ENCODE results near the gene PTPN2. TPM values are rescaled to one million over a fixed set of nuclear protein-coding genes. Genes with fewer than 3 reads are reported as not detected.

The PTPN2 gene
- total and polyA plus RNA-seq, 2 of the 4 experiments (the other 2 are of a cell fraction): 13.2 to 30.6 TPM

DNA sequence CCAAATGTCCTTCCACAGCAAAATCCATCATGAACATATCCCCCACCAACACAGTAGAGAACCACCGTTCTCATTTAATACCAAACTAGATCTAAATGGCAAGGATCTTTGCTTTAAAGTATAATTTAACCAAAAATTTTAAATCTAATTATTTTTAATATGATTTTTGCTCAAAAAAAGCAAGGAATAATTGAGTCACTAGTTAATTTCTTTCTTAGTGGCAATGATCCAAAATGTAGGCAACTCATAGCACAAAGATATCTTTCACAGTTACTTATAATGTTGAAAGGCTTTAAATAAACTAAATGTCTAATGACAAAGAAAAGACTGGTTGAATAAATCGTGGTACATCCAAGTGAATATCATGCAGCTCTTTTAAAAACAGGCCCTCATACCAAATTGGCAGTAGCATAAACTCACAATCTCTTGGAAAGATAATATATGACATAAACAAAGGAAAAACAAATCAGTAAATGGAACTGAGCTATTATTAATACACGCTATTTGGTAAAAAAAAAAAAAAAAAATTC, 20.3 kb downstream of the PTPN2 start:
- no peak overlapping the region for H3K4me3 ChIP-seq (ENCODE audit: insufficient read depth, low read depth, low read length)
- no peak; the same call in 1 of the 2 replicates for ATAC-seq (ENCODE audit: low read depth)
- BruUV-seq (replicated peaks): no TSS peak

More for the DNA sequence above, 20.3 kb downstream of the PTPN2 start:
- WGBS, 2 experiments (ENCODE audit: extremely low coverage in 2 of 2, insufficient read length in 1 of 2): no CpG with 5 or more reads among the region's 3 CpGs
- Histone ChIP-seq H2BK15ac (ENCODE audit: low read depth, low read length) (no peak overlapping the region), H2AK9ac (replicated peaks; ENCODE audit: low read depth, low read length, poor library complexity) (no peak overlapping the region), H2AK5ac (ENCODE audit: low read depth, low read length) (no peak overlapping the region; the same call in 1 of the 2 replicates), H3K27me3 (ENCODE audit: control insufficient read depth, insufficient read depth, low read length) (no peaks in the 10 kb centered on the region), H2BK20ac (ENCODE audit: low read depth, low read length) (no peak overlapping the region), H2BK120ac (ENCODE audit: low read depth, low read length) (no peak overlapping the region), H3K9me1 (ENCODE audit: insufficient read depth, low read length) (peaks cover 4% of the 10 kb centered on the region; the same call in 1 of the 2 replicates), H3K4ac (ENCODE audit: low read depth, low read length) (no peak overlapping the region), H4K8ac (ENCODE audit: low read depth in 2 of 2, low read length in 2 of 2) (no peak overlapping the region), H2BK5ac (ENCODE audit: low read depth, low read length, poor library complexity, severe bottlenecking) (no peak overlapping the region), H3K4me2 (ENCODE audit: low read depth, low read length) (no peak overlapping the region), H3K36me3 (ENCODE audit: control insufficient read depth, insufficient read depth, low read length) (no peaks in the 10 kb centered on the region), H3K9me3 (ENCODE audit: control insufficient read depth, insufficient read depth, low read length) (no peaks in the 10 kb centered on the region), H3K23ac (ENCODE audit: low read depth, low read length) (no peak overlapping the region), H4K5ac (ENCODE audit: low read depth, low read length) (no peak overlapping the region), H3K79me1 (ENCODE audit: low read depth in 1 of 2, low read length in 2 of 2) (peaks cover 16 to 33% of the 10 kb centered on the region in 2 experiments), H4K91ac (ENCODE audit: insufficient read depth, low read depth, low read length) (no peak overlapping the region), H4K20me1 (ENCODE audit: insufficient read depth, low read length) (peaks cover 14% of the 10 kb centered on the region), H3K18ac (ENCODE audit: low read depth, low read length) (no peak overlapping the region), H2AFZ (replicated peaks; ENCODE audit: low read length, poor library complexity) (no peak overlapping the region), H3K56ac (ENCODE audit: extremely low read depth, insufficient read depth, low read length) (no peak overlapping the region), H3K4me1 (ENCODE audit: control insufficient read depth, insufficient read depth, low read length) (peaks cover 5% of the 10 kb centered on the region), H3K9ac (ENCODE audit: low read depth, low read length) (no peak overlapping the region), H3K27ac (ENCODE audit: insufficient read depth, low read length) (no peak overlapping the region), H3K14ac (replicated peaks; ENCODE audit: low read depth, low read length) (no peak overlapping the region)
- DNase-seq: peak; percentile 27
- TF ChIP-seq BHLHE40 (IDR thresholded peaks at IDR 0.05; ENCODE audit: low read depth, low read length) (no peak), RCOR1 (IDR thresholded peaks at IDR 0.05; ENCODE audit: insufficient replicate concordance, low read length) (no peak), FOS (IDR thresholded peaks at IDR 0.05; ENCODE audit: low read depth, low read length) (no peak), MAFK (IDR thresholded peaks at IDR 0.05; ENCODE audit: low read depth, low read length) (no peak), RFX5 (IDR thresholded peaks at IDR 0.05; ENCODE audit: low read depth, low read length) (no peak), MXI1 (IDR thresholded peaks at IDR 0.05; ENCODE audit: borderline replicate concordance, low read depth, low read length) (no peak), USF2 (IDR thresholded peaks at IDR 0.05; ENCODE audit: low read depth, low read length) (no peak), CHD1 (IDR thresholded peaks at IDR 0.05; ENCODE audit: low read depth, low read length) (no peak), MAZ (IDR thresholded peaks at IDR 0.05; ENCODE audit: borderline replicate concordance, low read depth, low read length) (no peak), NFE2L2 (IDR thresholded peaks at IDR 0.05; ENCODE audit: low read depth, low read length) (no peak), CEBPB (IDR thresholded peaks at IDR 0.05; ENCODE audit: low read depth, low read length) (no peak), POLR2A (IDR thresholded peaks at IDR 0.05; ENCODE audit: low read depth, low read length) (no peak), SMC3 (IDR thresholded peaks at IDR 0.05; ENCODE audit: low read depth, low read length) (no peak), RAD21 (IDR thresholded peaks at IDR 0.05; ENCODE audit: low read length) (no peak)
- TF ChIP-seq, protein P1, sequence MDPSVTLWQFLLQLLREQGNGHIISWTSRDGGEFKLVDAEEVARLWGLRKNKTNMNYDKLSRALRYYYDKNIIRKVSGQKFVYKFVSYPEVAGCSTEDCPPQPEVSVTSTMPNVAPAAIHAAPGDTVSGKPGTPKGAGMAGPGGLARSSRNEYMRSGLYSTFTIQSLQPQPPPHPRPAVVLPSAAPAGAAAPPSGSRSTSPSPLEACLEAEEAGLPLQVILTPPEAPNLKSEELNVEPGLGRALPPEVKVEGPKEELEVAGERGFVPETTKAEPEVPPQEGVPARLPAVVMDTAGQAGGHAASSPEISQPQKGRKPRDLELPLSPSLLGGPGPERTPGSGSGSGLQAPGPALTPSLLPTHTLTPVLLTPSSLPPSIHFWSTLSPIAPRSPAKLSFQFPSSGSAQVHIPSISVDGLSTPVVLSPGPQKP (IDR thresholded peaks at IDR 0.05; ENCODE audit: borderline replicate concordance, low read depth, low read length): no peak
- TF ChIP-seq, protein P2, sequence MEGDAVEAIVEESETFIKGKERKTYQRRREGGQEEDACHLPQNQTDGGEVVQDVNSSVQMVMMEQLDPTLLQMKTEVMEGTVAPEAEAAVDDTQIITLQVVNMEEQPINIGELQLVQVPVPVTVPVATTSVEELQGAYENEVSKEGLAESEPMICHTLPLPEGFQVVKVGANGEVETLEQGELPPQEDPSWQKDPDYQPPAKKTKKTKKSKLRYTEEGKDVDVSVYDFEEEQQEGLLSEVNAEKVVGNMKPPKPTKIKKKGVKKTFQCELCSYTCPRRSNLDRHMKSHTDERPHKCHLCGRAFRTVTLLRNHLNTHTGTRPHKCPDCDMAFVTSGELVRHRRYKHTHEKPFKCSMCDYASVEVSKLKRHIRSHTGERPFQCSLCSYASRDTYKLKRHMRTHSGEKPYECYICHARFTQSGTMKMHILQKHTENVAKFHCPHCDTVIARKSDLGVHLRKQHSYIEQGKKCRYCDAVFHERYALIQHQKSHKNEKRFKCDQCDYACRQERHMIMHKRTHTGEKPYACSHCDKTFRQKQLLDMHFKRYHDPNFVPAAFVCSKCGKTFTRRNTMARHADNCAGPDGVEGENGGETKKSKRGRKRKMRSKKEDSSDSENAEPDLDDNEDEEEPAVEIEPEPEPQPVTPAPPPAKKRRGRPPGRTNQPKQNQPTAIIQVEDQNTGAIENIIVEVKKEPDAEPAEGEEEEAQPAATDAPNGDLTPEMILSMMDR (conservative IDR thresholded peaks at IDR 0.05; ENCODE audit: low read depth, low read length): no peak
- dilution Hi-C loops (cut with HindIII; ENCODE audit: low sequenced_read_pairs, unreplicated experiment) (no loop called here), intact Hi-C loops (cut with micrococcal nuclease) (no loop called here), in situ Hi-C loops (cut with MboI; ENCODE audit: low sequenced_read_pairs) (no loop called here)
- POLR2A ChIA-PET (ENCODE audit: unreplicated experiment): no interaction called here
- CTCF ChIA-PET: no interaction called here
